AML-193 (cell line): ENCODE measurements around the gene ERICH2.
"Not testable (repeated sequence)": the region's sequence is repeated elsewhere in the genome, so short reads cannot be mapped to it uniquely, and the experiment has no call there.

Experiments
- DNase-seq, 2 experiments: peaks; one replicate each; lab custom pipeline; 2025; lab: John Stamatoyannopoulos, UW

The ERICH2 gene, protein sequence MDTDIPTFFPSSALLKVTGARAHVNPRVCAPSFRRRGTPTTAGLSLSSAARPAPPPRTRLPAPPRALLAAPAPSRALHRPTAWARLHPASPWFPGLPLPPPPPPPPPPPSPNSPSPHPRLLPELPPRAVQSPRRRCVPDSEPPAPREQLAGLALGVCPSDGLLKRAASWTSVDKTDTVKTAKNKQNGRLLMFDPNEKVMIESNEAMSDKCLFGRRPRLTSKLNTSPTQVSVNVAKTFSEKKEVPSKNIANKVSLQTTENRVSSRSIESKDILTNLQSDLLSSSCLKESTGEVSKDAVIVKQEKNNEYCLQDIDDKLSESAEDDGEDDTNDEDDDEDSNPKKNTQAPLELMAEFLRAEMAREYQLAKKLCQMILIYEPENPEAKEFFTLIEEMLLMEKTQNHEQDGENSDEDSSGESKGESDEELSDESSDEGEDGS

GRCh38 chr2:170770008-170770605, at the start of gene ERICH2:
Gene ERICH2 (plus strand): TSS chr2:170770378. CDS start chr2:170770682, 304 bp downstream.
- no peak for DNase-seq

GRCh38 chr2:170721678-170722077, 48.5 kb upstream of the ERICH2 start:
- DNase-seq = no peak

GRCh38 chr2:170722301-170722700, 47.9 kb upstream of the ERICH2 start:
- no peak for DNase-seq

DNA sequence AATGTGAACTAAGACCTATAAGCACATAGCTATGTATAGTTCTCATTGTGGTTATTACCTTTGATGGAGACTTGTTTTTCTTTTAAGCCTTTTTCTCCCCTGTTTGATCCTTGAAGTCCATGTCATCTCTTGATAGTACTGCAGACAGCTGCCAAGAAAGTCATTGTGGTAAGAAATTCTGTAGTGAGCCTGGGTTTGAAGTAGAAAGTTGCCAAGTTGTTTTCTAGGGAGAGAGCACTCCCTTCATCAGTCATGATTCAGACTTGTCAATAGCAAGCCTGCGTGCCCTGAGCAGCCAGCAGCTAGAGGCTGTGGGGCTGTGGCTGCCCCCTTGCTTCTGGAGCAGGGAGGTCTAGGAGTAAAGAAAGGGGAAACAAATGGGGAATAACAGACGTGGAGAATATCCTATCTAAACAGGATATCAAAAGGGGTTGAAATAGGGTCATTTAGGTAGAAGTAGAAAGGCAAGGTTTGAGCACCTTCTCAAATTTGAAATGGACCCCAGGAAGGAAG, 46.7 kb upstream of the ERICH2 start:
- DNase-seq = no peak

DNA sequence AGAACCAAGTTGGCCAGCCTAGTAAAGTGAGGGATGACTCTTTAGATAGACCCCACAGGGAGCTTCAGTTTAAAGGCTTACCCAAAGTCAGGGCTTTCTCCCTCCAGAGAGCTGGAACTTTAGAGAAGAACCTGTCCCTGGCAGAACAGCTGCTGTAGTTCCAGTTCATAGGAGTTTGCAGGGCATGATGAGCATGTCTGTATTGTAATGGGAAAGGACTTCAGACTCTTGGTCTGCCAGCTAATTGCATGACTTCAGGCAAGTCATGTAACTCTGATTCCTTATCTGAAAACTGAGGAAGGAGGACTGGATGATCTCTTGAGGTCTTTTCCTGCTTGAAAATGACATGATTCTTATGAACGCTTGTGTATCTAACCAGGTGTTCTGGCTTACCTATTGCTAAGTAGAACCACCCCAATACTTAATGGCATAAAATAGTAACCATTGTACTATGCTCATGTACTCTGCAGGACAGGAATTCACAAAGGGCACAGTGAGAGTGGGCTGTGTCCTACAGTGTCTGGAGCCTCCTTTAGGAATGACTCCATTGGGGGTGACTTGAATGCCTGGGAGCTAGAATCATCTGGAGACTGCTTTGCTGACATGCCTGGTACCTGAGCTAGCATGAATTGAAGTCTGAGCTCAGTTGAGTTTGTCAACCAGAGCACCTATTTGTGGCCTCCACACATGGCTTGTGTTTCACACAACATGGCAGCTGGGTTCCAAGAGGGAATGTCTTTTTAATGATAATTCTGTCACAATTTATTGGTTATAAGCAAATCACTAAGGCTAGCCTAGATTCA, 36.2 kb upstream of the ERICH2 start:
- DNase-seq = no peak

DNA sequence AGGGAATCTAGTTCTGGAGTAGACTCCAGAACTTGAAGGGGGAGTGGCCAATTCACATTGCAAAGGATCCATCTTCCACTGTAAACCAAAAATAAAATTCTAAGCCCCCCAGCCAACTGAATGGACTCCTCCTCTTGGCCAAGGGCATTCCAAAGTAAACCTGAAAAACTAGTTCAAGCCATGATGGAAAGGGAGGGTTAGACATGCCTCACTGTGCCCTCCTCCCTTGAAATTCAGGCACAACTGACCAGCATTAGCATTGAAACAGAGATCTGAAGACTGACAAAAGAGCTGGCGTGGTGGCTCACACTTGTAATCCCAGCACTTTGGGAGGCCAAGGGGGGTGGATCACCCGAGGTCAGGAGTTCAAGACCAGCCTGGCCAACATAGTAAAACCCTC, 35.6 kb upstream of the ERICH2 start:
- not testable (repeated sequence) for DNase-seq

DNA sequence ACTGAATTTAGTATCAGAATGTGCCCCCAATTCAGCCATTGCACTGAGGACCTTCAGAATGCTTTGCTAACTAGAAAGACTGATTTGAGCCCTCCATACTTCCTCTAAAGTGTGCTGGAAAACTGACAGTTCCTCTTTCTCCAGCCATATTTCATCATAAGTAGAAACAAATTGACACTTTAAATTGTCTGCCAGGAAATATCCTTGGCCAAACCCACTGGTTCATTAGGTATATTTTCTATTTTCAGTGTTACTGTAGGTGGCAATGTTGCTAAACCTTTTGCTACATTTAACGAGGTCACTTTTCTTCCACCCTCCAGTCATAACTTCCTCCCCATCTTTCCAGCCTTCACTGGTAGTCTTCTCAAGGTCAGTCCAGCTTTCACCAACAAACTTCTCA, 33.5 kb upstream of the ERICH2 start:
- peak; percentile 41 to 56 for DNase-seq

GRCh38 chr2:170737406-170737805, 32.8 kb upstream of the ERICH2 start:
- no peak for DNase-seq

DNA sequence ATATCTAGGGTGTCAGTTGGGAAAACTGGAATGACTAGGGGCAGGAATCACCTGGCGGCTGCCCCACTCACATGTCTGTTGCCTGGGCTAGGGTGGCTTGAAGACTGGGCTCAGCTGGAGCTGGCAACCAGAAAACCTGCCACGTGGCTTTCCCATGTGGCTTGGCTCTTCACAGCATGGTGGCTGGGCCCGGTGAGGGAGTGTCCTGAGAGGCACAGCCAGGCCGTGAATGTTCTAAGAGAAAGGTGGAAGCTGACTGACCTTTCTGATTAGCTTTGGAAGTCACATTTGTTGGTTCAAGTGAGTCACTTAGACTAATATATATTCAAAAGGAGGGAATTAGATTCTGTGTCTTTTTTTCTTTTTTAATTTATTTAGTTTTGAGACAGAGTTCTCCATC, 32.4 kb upstream of the ERICH2 start:
- no peak for DNase-seq

GRCh38 chr2:170739048-170739447, 31.1 kb upstream of the ERICH2 start:
- DNase-seq = no peak

- no peak for DNase-seq
Observed at GRCh38 chr2:170739507-170740046, 30.6 kb upstream of the ERICH2 start.

DNA sequence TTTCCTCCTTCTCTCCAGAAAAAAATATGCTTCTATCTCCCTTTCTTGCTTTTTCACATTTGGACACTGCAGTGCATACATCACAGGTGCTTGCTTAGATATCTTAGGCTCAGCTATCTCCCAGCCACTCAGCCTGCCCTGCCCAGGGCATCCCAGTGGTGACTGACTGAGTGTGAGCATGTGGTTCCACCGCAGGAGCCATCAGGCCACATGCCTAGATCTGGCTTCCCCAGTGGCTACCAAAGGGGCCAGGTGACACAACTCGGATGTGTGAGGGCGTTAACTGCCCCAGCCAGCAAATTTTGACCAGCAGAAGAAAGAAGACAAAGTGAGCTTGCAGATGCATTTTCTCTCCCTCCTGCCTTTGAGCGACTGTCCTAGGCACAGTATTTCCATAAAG, 29.5 kb upstream of the ERICH2 start:
- no peak for DNase-seq

- no peak for DNase-seq
Observed at GRCh38 chr2:170742000-170742399, 28.2 kb upstream of the ERICH2 start.

DNA sequence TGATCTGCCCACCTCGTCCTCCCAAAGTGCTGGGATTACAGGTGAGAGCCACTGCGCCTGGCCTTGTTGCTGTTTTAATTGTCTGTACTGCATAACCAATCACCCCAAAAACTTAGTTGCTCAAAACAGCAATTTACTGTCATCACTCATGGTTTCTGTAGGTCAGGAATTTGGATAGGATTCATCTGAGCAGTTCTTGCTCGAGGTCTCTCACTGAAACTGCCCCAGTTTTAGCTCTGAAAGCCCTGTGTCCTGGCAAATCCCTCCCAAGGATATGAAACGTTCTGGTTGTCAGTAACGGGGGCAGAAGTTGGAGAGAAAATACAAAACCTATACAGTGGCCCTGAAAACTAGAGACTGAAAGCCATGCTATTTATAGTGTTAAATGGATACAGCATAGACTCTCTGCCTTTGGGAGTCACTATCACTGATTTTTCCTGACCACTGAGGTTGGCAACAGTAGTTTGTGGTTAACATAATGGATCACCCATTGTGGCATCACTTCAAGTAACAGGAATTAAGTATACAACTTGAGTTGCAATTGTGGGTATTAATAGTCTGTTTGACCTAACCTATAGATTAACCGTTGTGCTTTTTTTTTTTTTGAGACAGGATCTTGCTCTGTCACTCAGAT, 27.2 kb upstream of the ERICH2 start:
- DNase-seq = no peak

DNA sequence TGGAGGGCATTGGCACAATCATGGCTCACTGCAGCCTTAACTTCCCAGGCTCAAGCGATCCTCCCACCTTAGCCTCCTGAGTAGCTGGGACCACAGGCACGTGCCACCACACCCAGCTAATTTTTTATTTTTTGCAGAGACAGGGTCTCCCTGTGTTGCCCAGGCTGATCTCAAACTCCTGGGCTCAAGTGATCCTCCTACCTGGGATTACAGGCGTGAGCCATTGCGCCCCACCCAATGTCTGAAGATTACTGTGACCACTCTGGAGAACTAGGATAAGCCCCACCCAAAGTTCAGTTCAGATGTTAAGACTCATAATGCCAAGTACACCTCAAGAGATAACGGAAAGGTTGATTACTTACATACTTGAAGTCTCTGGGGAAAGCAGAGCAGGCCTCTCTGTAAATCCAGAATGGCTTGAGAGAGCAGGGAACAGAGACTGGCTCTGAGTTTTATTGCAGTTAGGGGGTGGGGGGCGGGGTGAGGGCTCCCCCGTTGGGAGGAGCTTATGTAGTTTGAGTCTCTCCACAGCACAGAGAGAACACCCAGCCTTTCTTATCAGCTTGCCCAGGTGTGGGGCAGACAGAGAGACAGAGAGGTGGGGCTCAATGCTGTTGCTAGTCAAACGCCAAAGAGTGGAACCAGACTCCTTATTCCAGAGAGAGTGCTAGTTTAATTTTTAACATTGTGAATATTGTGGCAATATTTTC, 26.5 kb upstream of the ERICH2 start:
- DNase-seq = no peak

DNA sequence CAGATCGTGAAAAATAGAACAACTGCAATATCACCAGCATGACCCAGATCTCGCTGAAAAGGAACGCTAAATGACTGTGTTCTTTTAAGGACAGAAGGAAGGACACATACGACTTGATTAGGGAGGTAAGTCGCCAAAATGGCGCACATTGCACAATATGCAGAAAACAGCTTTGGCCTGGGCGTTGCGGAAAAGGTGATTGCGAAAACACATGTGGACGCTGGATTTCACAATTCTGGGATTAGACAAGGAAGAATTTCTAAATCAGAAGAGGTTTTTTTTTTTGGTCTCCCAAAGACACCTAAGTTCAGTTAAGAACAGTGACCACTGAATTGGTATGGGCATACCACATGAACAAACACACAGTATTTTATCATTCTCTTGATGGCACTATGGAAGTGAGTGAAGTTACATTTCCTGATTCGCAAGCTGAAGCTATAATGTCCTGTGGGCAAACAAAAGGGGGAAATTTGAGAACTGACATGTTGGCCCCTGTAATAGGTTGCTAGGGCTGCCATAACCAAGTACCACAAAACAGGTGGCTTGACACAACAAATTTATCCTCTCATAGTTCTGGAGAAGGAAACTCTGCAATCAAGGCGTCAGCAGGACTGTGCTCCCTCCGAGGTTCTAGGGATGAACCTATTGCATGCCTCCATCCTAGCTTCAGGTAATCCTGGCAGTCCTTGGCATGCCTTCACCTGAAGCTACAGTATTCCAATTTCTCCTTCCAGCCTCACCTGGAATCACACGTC, 25.8 kb upstream of the ERICH2 start:
- DNase-seq = no peak

GRCh38 chr2:170745305-170745704, 24.9 kb upstream of the ERICH2 start:
- DNase-seq = no peak

- DNase-seq = no peak
Observed at GRCh38 chr2:170747921-170748320, 22.3 kb upstream of the ERICH2 start.

GRCh38 chr2:170751555-170751954, 18.6 kb upstream of the ERICH2 start:
- DNase-seq = not testable (repeated sequence)

DNA sequence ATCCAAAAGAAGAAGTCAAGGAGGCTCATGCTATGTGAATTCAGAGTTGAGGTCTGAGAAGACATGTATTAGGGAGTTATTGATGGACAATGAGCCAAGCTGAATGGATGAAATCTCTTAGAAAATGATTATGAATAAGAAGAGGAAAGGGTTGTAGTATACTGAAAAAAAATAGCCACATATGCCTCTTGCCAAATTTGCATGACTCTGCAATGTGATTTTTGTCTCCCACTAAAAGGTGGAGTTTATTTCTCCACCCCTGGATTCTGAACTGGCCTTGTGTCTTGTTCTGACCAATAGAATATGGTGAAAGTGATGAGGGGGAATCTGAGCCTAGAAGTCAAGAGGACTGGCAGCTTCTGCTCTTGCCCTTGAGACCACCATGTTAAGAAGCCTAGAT, 8.6 kb upstream of the ERICH2 start:
- no peak for DNase-seq
